GM21717 (cell line): ENCODE measurements around the gene NPPC.
"Not testable (repeated sequence)": the region's sequence is repeated elsewhere in the genome, so short reads cannot be mapped to it uniquely, and the experiment has no call there.

Source experiments
- ATAC-seq: cut with Tn5 transposase; IDR thresholded peaks from one replicate; pipeline ENCODE4 v1.9.1; 2021; ENCODE audit warnings: mild to moderate bottlenecking, moderate library complexity; ENCODE audit not compliant: unreplicated experiment

NPPC gene

GRCh38 chr2:231890896-231891513 is 35.2 kb downstream of the NPPC start:
- no peak for ATAC-seq

GRCh38 chr2:231887756-231888155 is 38.4 kb downstream of the NPPC start:
- ATAC-seq: no peak

GRCh38 chr2:231886071-231886681 is 40.0 kb downstream of the NPPC start:
- no peak for ATAC-seq

GRCh38 chr2:231884438-231885140 is 41.6 kb downstream of the NPPC start:
- no peak for ATAC-seq

GRCh38 chr2:231883468-231883881 is 42.7 kb downstream of the NPPC start:
- no peak for ATAC-seq

- ATAC-seq: no peak
These were observed 43.5 kb downstream of the NPPC start for GRCh38 chr2:231882646-231883045.

GRCh38 chr2:231880371-231880770 is 45.8 kb downstream of the NPPC start:
- not testable (repeated sequence) for ATAC-seq

- no peak for ATAC-seq
These were observed 47.0 kb downstream of the NPPC start for GRCh38 chr2:231879216-231879615.

GRCh38 chr2:231877533-231878456 is 48.4 kb downstream of the NPPC start:
- ATAC-seq: no peak

- ATAC-seq: no peak
These were observed 51.3 kb downstream of the NPPC start for GRCh38 chr2:231874944-231875343.
